GM10248 (cell line): ENCODE data around the gene KDM1B.

Experiments
- CTCF ChIA-PET: fragments of 300-600 bp; sonication (Branson Sonifier 250); formaldehyde crosslinking; extraction: SDS; loops from one replicate; lab custom pipeline; 2021; ENCODE audit warnings: antibody characterized with exemption; lab: Yijun Ruan, JAX
- POLR2A ChIA-PET: fragments of 350-650 bp; sonication (Branson Sonifier 250); formaldehyde crosslinking; extraction: SDS; loops from one replicate; lab custom pipeline; 2020; ENCODE audit warnings: antibody characterized with exemption; lab: Yijun Ruan, JAX
- DNase-seq: peaks from one replicate; pipeline ENCODE4 v3.0.0; 2012; ENCODE audit errors: extremely low spot score
- TF ChIP-seq, protein P1 (sequence below): IDR thresholded peaks from 2 replicates; pipeline ENCODE4 v1.5.1; 2012; ENCODE audit warnings: mild to moderate bottlenecking, low read depth; ENCODE audit errors: extremely low read depth, missing control alignments, control extremely low read depth

Gene KDM1B

GRCh38 chr6:18209539-18210197 lies 54.4 kb downstream of the KDM1B start:
- DNase-seq: no peak
- CTCF ChIA-PET: interaction anchor here (0.8 to 2.4 kb wide), 5 partner anchors 8 to 73 kb away, joined by 3 to 9 read pairs (median 3); no protein-coding TSS in a partner anchor
- POLR2A ChIA-PET: no interaction called here
- TF ChIP-seq, protein P1, sequence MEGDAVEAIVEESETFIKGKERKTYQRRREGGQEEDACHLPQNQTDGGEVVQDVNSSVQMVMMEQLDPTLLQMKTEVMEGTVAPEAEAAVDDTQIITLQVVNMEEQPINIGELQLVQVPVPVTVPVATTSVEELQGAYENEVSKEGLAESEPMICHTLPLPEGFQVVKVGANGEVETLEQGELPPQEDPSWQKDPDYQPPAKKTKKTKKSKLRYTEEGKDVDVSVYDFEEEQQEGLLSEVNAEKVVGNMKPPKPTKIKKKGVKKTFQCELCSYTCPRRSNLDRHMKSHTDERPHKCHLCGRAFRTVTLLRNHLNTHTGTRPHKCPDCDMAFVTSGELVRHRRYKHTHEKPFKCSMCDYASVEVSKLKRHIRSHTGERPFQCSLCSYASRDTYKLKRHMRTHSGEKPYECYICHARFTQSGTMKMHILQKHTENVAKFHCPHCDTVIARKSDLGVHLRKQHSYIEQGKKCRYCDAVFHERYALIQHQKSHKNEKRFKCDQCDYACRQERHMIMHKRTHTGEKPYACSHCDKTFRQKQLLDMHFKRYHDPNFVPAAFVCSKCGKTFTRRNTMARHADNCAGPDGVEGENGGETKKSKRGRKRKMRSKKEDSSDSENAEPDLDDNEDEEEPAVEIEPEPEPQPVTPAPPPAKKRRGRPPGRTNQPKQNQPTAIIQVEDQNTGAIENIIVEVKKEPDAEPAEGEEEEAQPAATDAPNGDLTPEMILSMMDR: no peak

- ChIA-PET POLR2A (no interaction called here), CTCF (interaction anchor here (1.6 kb wide), 1 partner anchor 9 kb away, joined by 6 read pairs; no protein-coding TSS in a partner anchor)
- TF ChIP-seq, protein P1: no peak
- no peak for DNase-seq
Measured at GRCh38 chr6:18210707-18211106, 55.5 kb downstream of the KDM1B start.

DNA sequence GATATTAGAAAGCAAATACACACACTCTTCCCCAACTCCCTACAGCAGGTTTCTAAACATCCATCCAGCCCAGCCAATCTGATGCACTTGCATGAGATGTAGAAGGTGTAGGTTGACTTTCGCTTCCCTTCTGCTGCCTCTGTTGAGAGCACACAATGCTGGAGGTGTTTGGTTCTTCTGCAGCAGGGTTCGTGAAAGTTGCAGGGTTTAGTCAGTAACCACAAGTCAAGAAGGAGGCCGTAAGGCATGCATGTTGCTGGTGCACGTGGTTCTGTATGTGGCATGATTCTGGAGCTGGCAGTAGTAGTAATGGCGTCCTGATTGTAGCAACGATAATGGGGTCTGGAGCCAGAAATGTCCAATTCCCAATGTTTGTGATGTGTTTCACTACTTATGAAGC lies 56.1 kb downstream of the KDM1B start:
- TF ChIP-seq, protein P1: no peak
- peak; percentile 81 for DNase-seq
- POLR2A ChIA-PET: no interaction called here
- CTCF ChIA-PET: no interaction called here

- TF ChIP-seq, protein P1: no peak
- POLR2A ChIA-PET: no interaction called here
- CTCF ChIA-PET: no interaction called here
- no peak for DNase-seq
Measured at GRCh38 chr6:18212231-18212630, 57.0 kb downstream of the KDM1B start.

GRCh38 chr6:18213439-18213838 lies 58.2 kb downstream of the KDM1B start:
- ChIA-PET POLR2A (no interaction called here), CTCF (interaction anchor here (0.8 to 1.5 kb wide), 5 partner anchors 9 to 48 kb away, joined by 3 to 4 read pairs (median 3); no protein-coding TSS in a partner anchor)
- TF ChIP-seq, protein P1: no peak
- no peak for DNase-seq

GRCh38 chr6:18214003-18214402 lies 58.8 kb downstream of the KDM1B start:
- POLR2A ChIA-PET: no interaction called here
- TF ChIP-seq, protein P1: no peak
- CTCF ChIA-PET: interaction anchor here (0.9 to 1.5 kb wide), 4 partner anchors 8 to 47 kb away, joined by 3 to 4 read pairs (median 3); no protein-coding TSS in a partner anchor

More at GRCh38 chr6:18214003-18214402, 58.8 kb downstream of the KDM1B start:
- DNase-seq: peak; percentile 37
